ENCODE data around the gene DEDD2.
A peak's percentile ranks its signal among the peaks of the same experiment; 100 is the strongest.

Gene DEDD2

GRCh38 chr19:42203700-42204099 is 13.8 kb downstream of the DEDD2 start:
- peaks cover 8% of the 10 kb centered on the region for H3K36me3 ChIP-seq (ENCODE audit: control insufficient read depth, insufficient read depth, low read length)
- peaks cover 22% of the 10 kb centered on the region for H3K79me1 ChIP-seq (ENCODE audit: low read length)
- H2BK5ac ChIP-seq (ENCODE audit: low read length): no peak overlapping the region
- H2AK5ac ChIP-seq (ENCODE audit: low read length): no peak overlapping the region
- no peak overlapping the region for H2BK120ac ChIP-seq (ENCODE audit: low read depth, low read length)
- H3K9ac ChIP-seq (ENCODE audit: low read length): no peak overlapping the region
- DNase-seq: no peak
- no peak overlapping the region for H4K8ac ChIP-seq (ENCODE audit: low read depth, low read length)
- H3K4me1 ChIP-seq (ENCODE audit: control insufficient read depth, low read depth, low read length): peaks cover 3% of the 10 kb centered on the region
- no peak overlapping the region for H3K18ac ChIP-seq (ENCODE audit: low read length)
- H3K27me3 ChIP-seq (ENCODE audit: insufficient read depth, low read length, poor library complexity): no peaks in the 10 kb centered on the region
- H3K4ac ChIP-seq (ENCODE audit: low read depth, low read length): no peak overlapping the region
- no peak overlapping the region for H3K4me2 ChIP-seq (ENCODE audit: low read length)
- H3K4me3 ChIP-seq (ENCODE audit: low read length): no peak overlapping the region
- H3K79me2 ChIP-seq (ENCODE audit: control insufficient read depth, insufficient read depth, low read length): no peaks in the 10 kb centered on the region
- H3K27ac ChIP-seq (ENCODE audit: low read depth, low read length): no peak overlapping the region
- no peak overlapping the region for H3K56ac ChIP-seq (ENCODE audit: low read length)
- H3K23ac ChIP-seq (ENCODE audit: low read length): no peak overlapping the region
- WGBS (ENCODE audit: extremely low coverage, insufficient coverage, low lambda C conversion rate): no CpG with 5 or more reads among the region's 2 CpGs
- no peak overlapping the region for H4K5ac ChIP-seq (ENCODE audit: low read length)
- H2BK15ac ChIP-seq (replicated peaks; ENCODE audit: low read depth): no peak overlapping the region

- Histone ChIP-seq H3K79me2 (ENCODE audit: control insufficient read depth, insufficient read depth, low read length) (no peaks in the 10 kb centered on the region), H3K4ac (ENCODE audit: low read depth, low read length) (no peak overlapping the region), H2BK5ac (ENCODE audit: low read length) (no peak overlapping the region), H3K4me1 (ENCODE audit: control insufficient read depth, low read depth, low read length) (peaks cover 3% of the 10 kb centered on the region), H2BK15ac (replicated peaks; ENCODE audit: low read depth) (no peak overlapping the region), H3K18ac (ENCODE audit: low read length) (no peak overlapping the region), H2AK5ac (ENCODE audit: low read length) (no peak overlapping the region), H3K9ac (ENCODE audit: low read length) (no peak overlapping the region), H3K56ac (ENCODE audit: low read length) (no peak overlapping the region), H3K4me3 (ENCODE audit: low read length) (no peak overlapping the region), H3K4me2 (ENCODE audit: low read length) (no peak overlapping the region), H4K5ac (ENCODE audit: low read length) (no peak overlapping the region), H3K79me1 (ENCODE audit: low read length) (peaks cover 19% of the 10 kb centered on the region), H3K23ac (ENCODE audit: low read length) (no peak overlapping the region), H2BK120ac (ENCODE audit: low read depth, low read length) (no peak overlapping the region), H3K27ac (ENCODE audit: low read depth, low read length) (no peak overlapping the region), H4K8ac (ENCODE audit: low read depth, low read length) (no peak overlapping the region), H3K27me3 (ENCODE audit: insufficient read depth, low read length, poor library complexity) (no peaks in the 10 kb centered on the region), H3K36me3 (ENCODE audit: control insufficient read depth, insufficient read depth, low read length) (peaks cover 9% of the 10 kb centered on the region)
- DNase-seq: no peak
- WGBS (ENCODE audit: extremely low coverage, insufficient coverage, low lambda C conversion rate): no CpG with 5 or more reads among the region's 5 CpGs
These were observed 15.1 kb downstream of the DEDD2 start for GRCh38 chr19:42202290-42202880.

GRCh38 chr19:42201489-42202289 is 15.8 kb downstream of the DEDD2 start:
- Histone ChIP-seq H3K18ac (ENCODE audit: low read length) (no peak overlapping the region), H3K9ac (ENCODE audit: low read length) (no peak overlapping the region), H3K4me1 (ENCODE audit: control insufficient read depth, low read depth, low read length) (peaks cover 5% of the 10 kb centered on the region), H3K79me2 (ENCODE audit: control insufficient read depth, insufficient read depth, low read length) (no peaks in the 10 kb centered on the region), H3K4me2 (ENCODE audit: low read length) (no peak overlapping the region), H3K27ac (ENCODE audit: low read depth, low read length) (no peak overlapping the region), H3K79me1 (ENCODE audit: low read length) (peaks cover 17% of the 10 kb centered on the region), H3K36me3 (ENCODE audit: control insufficient read depth, insufficient read depth, low read length) (peaks cover 9% of the 10 kb centered on the region), H3K4me3 (ENCODE audit: low read length) (no peak overlapping the region), H3K4ac (ENCODE audit: low read depth, low read length) (no peak overlapping the region), H4K8ac (ENCODE audit: low read depth, low read length) (no peak overlapping the region), H2BK5ac (ENCODE audit: low read length) (no peak overlapping the region), H3K27me3 (ENCODE audit: insufficient read depth, low read length, poor library complexity) (no peaks in the 10 kb centered on the region), H3K56ac (ENCODE audit: low read length) (no peak overlapping the region), H2BK15ac (replicated peaks; ENCODE audit: low read depth) (no peak overlapping the region), H2BK120ac (ENCODE audit: low read depth, low read length) (no peak overlapping the region), H4K5ac (ENCODE audit: low read length) (no peak overlapping the region), H3K23ac (ENCODE audit: low read length) (no peak overlapping the region), H2AK5ac (ENCODE audit: low read length) (no peak overlapping the region)
- DNase-seq: no peak
- WGBS (ENCODE audit: extremely low coverage, insufficient coverage, low lambda C conversion rate): no CpG with 5 or more reads among the region's 6 CpGs

- no peak overlapping the region for H3K9ac ChIP-seq (ENCODE audit: low read length)
- H3K27ac ChIP-seq (ENCODE audit: low read depth, low read length): no peak overlapping the region
- H4K8ac ChIP-seq (ENCODE audit: low read depth, low read length): no peak overlapping the region
- no CpG with 5 or more reads among the region's 5 CpGs for WGBS (ENCODE audit: extremely low coverage, insufficient coverage, low lambda C conversion rate)
- peaks cover 17% of the 10 kb centered on the region for H3K79me1 ChIP-seq (ENCODE audit: low read length)
- H2BK120ac ChIP-seq (ENCODE audit: low read depth, low read length): no peak overlapping the region
- H3K18ac ChIP-seq (ENCODE audit: low read length): no peak overlapping the region
- H3K23ac ChIP-seq (ENCODE audit: low read length): no peak overlapping the region
- no peaks in the 10 kb centered on the region for H3K79me2 ChIP-seq (ENCODE audit: control insufficient read depth, insufficient read depth, low read length)
- no peak overlapping the region for H3K4me3 ChIP-seq (ENCODE audit: low read length)
- H3K4me1 ChIP-seq (ENCODE audit: control insufficient read depth, low read depth, low read length): peaks cover 5% of the 10 kb centered on the region
- no peak overlapping the region for H3K4me2 ChIP-seq (ENCODE audit: low read length)
- no peak for DNase-seq
- no peaks in the 10 kb centered on the region for H3K27me3 ChIP-seq (ENCODE audit: insufficient read depth, low read length, poor library complexity)
- no peak overlapping the region for H3K56ac ChIP-seq (ENCODE audit: low read length)
- no peak overlapping the region for H4K5ac ChIP-seq (ENCODE audit: low read length)
- H2BK15ac ChIP-seq (replicated peaks; ENCODE audit: low read depth): no peak overlapping the region
- H2AK5ac ChIP-seq (ENCODE audit: low read length): no peak overlapping the region
- H3K4ac ChIP-seq (ENCODE audit: low read depth, low read length): no peak overlapping the region
- peaks cover 9% of the 10 kb centered on the region for H3K36me3 ChIP-seq (ENCODE audit: control insufficient read depth, insufficient read depth, low read length)
- no peak overlapping the region for H2BK5ac ChIP-seq (ENCODE audit: low read length)
These were observed 17.3 kb downstream of the DEDD2 start for GRCh38 chr19:42200116-42200715.

- H3K4me1 ChIP-seq (ENCODE audit: control insufficient read depth, low read depth, low read length): peaks cover 5% of the 10 kb centered on the region
- no peak overlapping the region for H2BK120ac ChIP-seq (ENCODE audit: low read depth, low read length)
- peak overlapping the region; percentile 17 for H3K23ac ChIP-seq (ENCODE audit: low read length)
- peaks cover 9% of the 10 kb centered on the region for H3K36me3 ChIP-seq (ENCODE audit: control insufficient read depth, insufficient read depth, low read length)
- H3K79me1 ChIP-seq (ENCODE audit: low read length): peaks cover 13% of the 10 kb centered on the region
- H3K56ac ChIP-seq (ENCODE audit: low read length): peak overlapping the region; percentile 47
- H3K9ac ChIP-seq (ENCODE audit: low read length): no peak overlapping the region
- H2BK5ac ChIP-seq (ENCODE audit: low read length): no peak overlapping the region
- peak; percentile 42 for DNase-seq
- no peak overlapping the region for H3K4me3 ChIP-seq (ENCODE audit: low read length)
- no peak overlapping the region for H4K5ac ChIP-seq (ENCODE audit: low read length)
- H3K4ac ChIP-seq (ENCODE audit: low read depth, low read length): no peak overlapping the region
- no peak overlapping the region for H4K8ac ChIP-seq (ENCODE audit: low read depth, low read length)
- H3K4me2 ChIP-seq (ENCODE audit: low read length): no peak overlapping the region
- no peaks in the 10 kb centered on the region for H3K27me3 ChIP-seq (ENCODE audit: insufficient read depth, low read length, poor library complexity)
- H3K18ac ChIP-seq (ENCODE audit: low read length): no peak overlapping the region
- H3K27ac ChIP-seq (ENCODE audit: low read depth, low read length): peak overlapping the region; percentile 54
- H2AK5ac ChIP-seq (ENCODE audit: low read length): no peak overlapping the region
- WGBS (ENCODE audit: extremely low coverage, insufficient coverage, low lambda C conversion rate): no CpG with 5 or more reads among the region's 32 CpGs
- no peaks in the 10 kb centered on the region for H3K79me2 ChIP-seq (ENCODE audit: control insufficient read depth, insufficient read depth, low read length)
- no peak overlapping the region for H2BK15ac ChIP-seq (replicated peaks; ENCODE audit: low read depth)
These were observed 17.9 kb downstream of the DEDD2 start for GRCh38 chr19:42199440-42200115.

Measured in mesendoderm (in vitro differentiated cells).